HepG2 (cell line): ENCODE results near the gene SLC9B2. TPM values are rescaled to one million over a fixed set of nuclear protein-coding genes. Genes with fewer than 3 reads are reported as not detected.

Source experiments
- ARID3A ChIP-seq: IDR thresholded peaks from 2 replicates; pipeline ENCODE4 v1.6.1; 2012; ENCODE audit warnings: low read depth, low read length, improper control_type of control experiment
- FOXK1 ChIP-seq: sonication (generic); formaldehyde crosslinking; IDR thresholded peaks from 2 replicates; pipeline ENCODE4 v1.4.0; 2020; ENCODE audit warnings: low read depth, missing genetic modification reagents, borderline replicate concordance
- IKZF1 ChIP-seq: fragments of 450-650 bp; IDR thresholded peaks from 2 replicates; pipeline ENCODE4 v1.7.1; 2016
- MBNL3 ChIP-seq: fragments of 250-450 bp; sonication (Bioruptor Pico); conservative IDR thresholded peaks from 2 replicates; pipeline ENCODE4 v1.8.0; 2022; ENCODE audit warnings: mild to moderate bottlenecking, inconsistent platforms
- MIER2 ChIP-seq: IDR thresholded peaks from 2 replicates; pipeline ENCODE4 v1.6.1; 2016; ENCODE audit warnings: missing biosample characterization, missing genetic modification reagents
- NFIB ChIP-seq: sonication (generic); formaldehyde crosslinking; IDR thresholded peaks from 2 replicates; pipeline ENCODE4 v1.9.0; 2021; ENCODE audit warnings: missing genetic modification reagents, mild to moderate bottlenecking, borderline replicate concordance
- NONO ChIP-seq, 2 experiments: fragments of 450-650 bp in 1 of 2; sonication (generic) in 1 of 2; formaldehyde crosslinking in 1 of 2; IDR thresholded peaks in 1 of 2; conservative IDR thresholded peaks in 1 of 2; 2 replicates each; pipeline versions ENCODE4 v1.6.1 to v1.8.0; 2017 to 2022; ENCODE audit warnings: mild to moderate bottlenecking in 1 of 2, missing genetic modification reagents in 1 of 2, moderate library complexity in 1 of 2
- NR0B2 ChIP-seq: sonication (generic); formaldehyde crosslinking; IDR thresholded peaks from 2 replicates; pipeline ENCODE4 v1.4.0; 2020; ENCODE audit warnings: mild to moderate bottlenecking, missing genetic modification reagents
- PAWR ChIP-seq: sonication (generic); formaldehyde crosslinking; IDR thresholded peaks from 2 replicates; pipeline ENCODE4 v1.4.0; 2020; ENCODE audit warnings: missing genetic modification reagents, mild to moderate bottlenecking, borderline replicate concordance
- RBFOX2 ChIP-seq: fragments of 200-400 bp; formaldehyde crosslinking; IDR thresholded peaks from 2 replicates; pipeline ENCODE4 v1.6.1; 2017; ENCODE audit warnings: low read depth, mild to moderate bottlenecking, low read length
- SETDB1 ChIP-seq: sonication (generic); formaldehyde crosslinking; IDR thresholded peaks from 2 replicates; pipeline ENCODE4 v1.5.1; 2020; ENCODE audit warnings: missing genetic modification reagents, mild to moderate bottlenecking, borderline replicate concordance
- ZNF276 ChIP-seq: sonication (generic); formaldehyde crosslinking; IDR thresholded peaks from 2 replicates; pipeline ENCODE4 v1.4.0; 2020; ENCODE audit warnings: mild to moderate bottlenecking, low read depth, missing genetic modification reagents
- ZNF468 ChIP-seq: sonication (generic); formaldehyde crosslinking; IDR thresholded peaks from 2 replicates; pipeline ENCODE4 v1.8.0; 2022; ENCODE audit warnings: mild to moderate bottlenecking, moderate library complexity, missing genetic modification reagents
- ZNF646 ChIP-seq: sonication (generic); formaldehyde crosslinking; IDR thresholded peaks from 2 replicates; pipeline ENCODE4 v1.9.0; 2021; ENCODE audit warnings: mild to moderate bottlenecking, missing genetic modification reagents
- ZSCAN9 ChIP-seq: IDR thresholded peaks from 2 replicates; pipeline ENCODE4 v1.6.1; 2016; ENCODE audit warnings: borderline replicate concordance
- polyA plus RNA-seq, 8 experiments: library from polyadenylated mRNA; depleted of rRNA in 3 of 8; stranded (reverse) in 7 of 8; unstranded in 1 of 8; fragments of >200 nt; fragmentation: Illumina TruSeq in 4 of 8; extraction: Trizol in 4 of 8; gene quantifications; 2 replicates each; pipeline versions ENCODE4 v1.2.1 to v1.2.3, GENCODE V29; 2011 to 2016; ENCODE audit warnings: low read depth in 4 of 8, missing spikeins in 1 of 8, mixed read lengths in 1 of 8; ENCODE audit not compliant: insufficient read depth in 1 of 8
- total RNA-seq, 5 experiments: library from RNA; depleted of rRNA; stranded (reverse); fragments of >200 nt; fragmentation: Illumina TruSeq; extraction: Trizol; gene quantifications; 2 replicates each; pipeline ENCODE4 v1.2.3, GENCODE V29; 2016; ENCODE audit warnings: low read depth in 1 of 5
- TF ChIP-seq, protein P1 (sequence below): sonication (generic); formaldehyde crosslinking; IDR thresholded peaks from 2 replicates; pipeline ENCODE4 v1.4.0; 2020; ENCODE audit warnings: missing genetic modification reagents, borderline replicate concordance

The SLC9B2 gene
- total and polyA plus RNA-seq, 2 of the 13 experiments (the other 11 are each of a cell fraction or from before 2014, with no cell fraction given), result 23.5 to 38.5 TPM

- TF ChIP-seq ZNF468 (CRISPR knock-in tag) (no peak), NFIB (CRISPR knock-in tag) (no peak), ZNF646 (CRISPR knock-in tag) (no peak), ARID3A (no peak), PAWR (CRISPR knock-in tag) (no peak), ZNF276 (0 out of 2 replicates have a peak, but pooled peaks have one; percentile 78), NONO (IDR thresholded peaks at IDR 0.05) (no peak), NONO (CRISPR knock-in tag; conservative IDR thresholded peaks at IDR 0.05) (peak; percentile 68), NR0B2 (CRISPR knock-in tag) (peak; percentile 92), FOXK1 (CRISPR knock-in tag) (peak; percentile 72), SETDB1 (no peak), MIER2 (no peak), ZSCAN9 (CRISPR knock-in tag) (peak; percentile 80; the same call in 1 of the 2 replicates), MBNL3 (CRISPR knock-in tag) (no peak), IKZF1 (no peak), RBFOX2 (peak; percentile 83)
- TF ChIP-seq, protein P1, sequence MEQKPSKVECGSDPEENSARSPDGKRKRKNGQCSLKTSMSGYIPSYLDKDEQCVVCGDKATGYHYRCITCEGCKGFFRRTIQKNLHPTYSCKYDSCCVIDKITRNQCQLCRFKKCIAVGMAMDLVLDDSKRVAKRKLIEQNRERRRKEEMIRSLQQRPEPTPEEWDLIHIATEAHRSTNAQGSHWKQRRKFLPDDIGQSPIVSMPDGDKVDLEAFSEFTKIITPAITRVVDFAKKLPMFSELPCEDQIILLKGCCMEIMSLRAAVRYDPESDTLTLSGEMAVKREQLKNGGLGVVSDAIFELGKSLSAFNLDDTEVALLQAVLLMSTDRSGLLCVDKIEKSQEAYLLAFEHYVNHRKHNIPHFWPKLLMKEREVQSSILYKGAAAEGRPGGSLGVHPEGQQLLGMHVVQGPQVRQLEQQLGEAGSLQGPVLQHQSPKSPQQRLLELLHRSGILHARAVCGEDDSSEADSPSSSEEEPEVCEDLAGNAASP, result 0 out of 2 replicates have a peak, but pooled peaks have one; percentile 30
Observed at GRCh38 chr4:103019308-103020124, 57.0 kb downstream of the SLC9B2 start, which contains the start of gene SLC9B1 (continued).
